IPS-NIHi7 (cell line): ENCODE results near the gene TM2D3.
A peak's percentile ranks its signal among the peaks of the same experiment; 100 is the strongest.
"Not testable (repeated sequence)": the region's sequence is repeated elsewhere in the genome, so short reads cannot be mapped to it uniquely, and the experiment has no call there.

Experiments used
- DNase-seq: peaks from one replicate; pipeline ENCODE4 v3.0.0; 2012; ENCODE audit warnings: mixed read lengths; ENCODE audit errors: extremely low spot score

TM2D3 gene

GRCh38 chr15:101657171-101657570 lies 5.0 kb upstream of the TM2D3 start:
- DNase-seq: no peak

GRCh38 chr15:101654624-101655337 lies 2.6 kb upstream of the TM2D3 start:
- not testable (repeated sequence) for DNase-seq

DNA sequence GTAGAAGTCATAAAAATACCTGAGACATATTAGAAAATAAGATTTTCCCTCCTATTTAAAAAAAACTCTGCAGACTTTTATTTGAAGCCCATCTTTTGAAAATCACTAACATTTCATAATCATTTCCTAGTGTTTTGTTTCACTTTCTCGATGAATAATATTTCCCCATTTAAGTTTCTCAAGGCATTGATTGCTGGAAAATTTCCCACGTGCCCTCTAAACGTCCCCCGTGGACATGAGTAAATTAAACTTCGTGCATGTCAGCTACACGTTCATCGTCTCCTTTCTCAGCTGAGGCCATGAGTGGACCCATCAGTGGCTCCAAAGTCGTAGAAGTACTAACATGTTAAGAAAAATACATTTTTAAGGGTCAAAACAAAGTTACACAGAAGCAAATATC lies 2.0 kb upstream of the TM2D3 start:
- no peak for DNase-seq

- peak; percentile 38 for DNase-seq
Observed at GRCh38 chr15:101652786-101653430, 727 bp upstream of the TM2D3 start.

DNA sequence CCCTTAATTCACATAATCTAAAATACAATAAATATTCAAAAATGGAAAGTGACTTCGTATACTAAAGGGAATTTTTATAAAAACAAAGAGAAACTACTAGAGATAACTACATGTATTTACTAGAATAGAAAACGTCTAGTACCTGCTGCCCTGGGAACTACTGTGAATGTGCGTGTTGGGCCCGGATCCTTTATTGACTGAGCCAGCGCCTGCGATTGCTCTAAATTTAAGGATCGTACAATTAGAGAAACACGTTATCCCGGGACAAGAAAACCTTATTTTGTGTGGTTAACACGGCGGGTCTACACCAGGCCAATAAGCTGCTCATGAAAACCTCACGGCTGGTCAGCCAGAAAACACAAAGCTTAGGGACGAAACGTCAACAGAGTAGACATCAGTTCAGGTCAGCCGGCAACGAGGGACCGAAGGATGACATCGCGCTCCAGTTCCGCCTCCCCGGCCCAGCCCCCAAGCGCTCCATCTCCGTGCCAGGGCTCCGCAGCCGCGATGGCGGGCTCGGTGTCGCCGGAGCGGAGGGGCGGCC lies 555 bp downstream of the TM2D3 start:
- DNase-seq: peak; percentile 56

GRCh38 chr15:101650145-101650544 lies 2.0 kb downstream of the TM2D3 start:
- DNase-seq: no peak

DNA sequence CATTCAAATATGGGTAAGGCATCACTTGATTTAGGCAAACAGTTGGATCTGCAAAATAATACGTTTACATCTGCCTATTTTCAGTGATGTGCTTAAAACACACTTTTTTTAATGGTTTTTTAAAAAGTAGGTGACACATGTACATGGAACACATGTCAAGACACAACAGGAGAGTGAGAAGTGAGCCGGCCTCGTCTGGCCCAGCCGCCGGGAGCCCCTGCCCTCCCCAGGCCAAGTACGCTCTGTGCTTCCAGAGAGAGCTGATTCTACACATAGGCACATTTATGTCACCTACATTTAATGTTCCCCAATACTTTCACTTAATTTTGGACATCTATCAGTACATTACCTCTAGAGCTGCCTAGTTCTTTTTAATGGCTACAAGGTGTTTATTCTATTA lies 3.8 kb downstream of the TM2D3 start:
- no peak for DNase-seq

- DNase-seq: no peak
Observed at GRCh38 chr15:101647251-101647650, 4.9 kb downstream of the TM2D3 start.

DNA sequence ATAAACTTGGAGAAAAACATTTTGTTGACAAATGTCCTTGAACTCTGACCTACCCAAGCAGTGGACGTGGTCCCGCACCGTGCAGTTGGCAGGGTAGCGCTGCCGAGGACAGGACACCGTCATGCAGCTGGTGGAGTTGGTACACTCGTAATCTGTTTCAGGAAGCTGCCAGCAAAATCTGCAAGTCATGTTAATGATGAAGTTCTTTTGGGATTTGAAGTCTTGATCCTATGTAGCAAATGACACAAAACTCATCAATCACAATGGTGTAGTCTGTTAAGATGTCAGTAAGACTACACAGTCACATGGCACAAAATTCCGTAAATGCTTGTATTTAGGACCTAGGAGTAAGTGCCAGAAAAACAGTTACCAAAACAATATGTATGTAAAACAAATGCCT lies 5.5 kb downstream of the TM2D3 start:
- DNase-seq: no peak

DNA sequence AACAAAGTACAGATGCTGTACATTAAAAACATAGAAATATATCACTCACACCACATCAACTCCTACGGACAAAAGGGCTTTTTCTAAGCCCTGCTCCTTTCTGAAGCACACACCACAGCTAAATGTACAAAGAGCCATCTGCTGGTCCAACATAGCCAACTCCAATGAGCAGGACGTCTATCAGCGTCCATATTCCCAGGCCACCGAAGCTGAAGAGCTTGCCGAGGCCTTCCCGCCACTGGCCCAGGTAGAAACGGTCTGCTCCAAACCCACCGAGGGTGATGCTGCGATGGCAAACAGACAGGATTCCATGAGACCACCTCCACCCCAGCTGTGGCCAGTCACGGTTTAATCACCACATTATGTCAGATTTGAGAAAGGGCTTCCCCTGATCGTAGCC lies 9.8 kb downstream of the TM2D3 start:
- no peak for DNase-seq

DNA sequence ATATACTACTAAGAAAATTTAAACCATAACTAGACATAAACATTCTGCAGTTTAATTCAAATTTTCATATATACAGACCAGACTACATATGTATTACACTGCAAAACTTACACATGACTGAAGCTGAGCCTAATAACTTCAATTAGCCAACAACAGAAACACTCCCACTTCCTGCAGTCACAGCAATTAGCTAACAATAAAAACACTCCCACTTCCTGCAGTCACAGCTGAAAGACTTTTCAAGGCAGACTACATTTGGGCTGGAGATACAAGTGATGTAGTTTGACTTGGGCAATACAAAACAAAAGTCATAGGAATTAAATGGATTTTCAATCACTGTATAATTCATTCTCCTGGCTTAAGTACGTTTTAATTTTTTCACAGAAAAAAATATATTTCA lies 10.3 kb downstream of the TM2D3 start:
- no peak for DNase-seq

- peak; percentile 48 for DNase-seq
Observed at GRCh38 chr15:101641129-101641764, 10.9 kb downstream of the TM2D3 start.

- DNase-seq: no peak
Observed at GRCh38 chr15:101639667-101640066, 12.5 kb downstream of the TM2D3 start.

DNA sequence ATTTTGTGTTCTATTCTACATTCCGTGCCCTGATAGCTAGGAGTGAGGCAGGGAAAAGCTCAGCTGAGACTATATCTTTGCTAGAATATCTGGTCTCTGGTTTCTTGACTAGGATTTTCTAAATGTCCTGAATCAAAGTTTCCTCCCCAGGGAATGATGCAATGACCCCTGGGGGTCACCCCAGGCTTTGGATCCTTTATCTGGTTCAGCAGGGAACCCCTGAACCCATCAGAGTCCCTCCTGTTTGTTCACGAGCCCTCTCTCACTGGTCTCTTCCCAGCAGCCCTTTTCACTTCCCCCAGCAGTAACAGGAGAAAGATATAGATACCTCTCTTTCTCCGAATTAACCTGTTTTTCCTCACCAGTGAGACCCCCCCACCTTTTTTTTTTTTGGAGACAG lies 14.3 kb downstream of the TM2D3 start:
- no peak for DNase-seq

- no peak for DNase-seq
Observed at GRCh38 chr15:101637516-101637915, 14.7 kb downstream of the TM2D3 start.

DNA sequence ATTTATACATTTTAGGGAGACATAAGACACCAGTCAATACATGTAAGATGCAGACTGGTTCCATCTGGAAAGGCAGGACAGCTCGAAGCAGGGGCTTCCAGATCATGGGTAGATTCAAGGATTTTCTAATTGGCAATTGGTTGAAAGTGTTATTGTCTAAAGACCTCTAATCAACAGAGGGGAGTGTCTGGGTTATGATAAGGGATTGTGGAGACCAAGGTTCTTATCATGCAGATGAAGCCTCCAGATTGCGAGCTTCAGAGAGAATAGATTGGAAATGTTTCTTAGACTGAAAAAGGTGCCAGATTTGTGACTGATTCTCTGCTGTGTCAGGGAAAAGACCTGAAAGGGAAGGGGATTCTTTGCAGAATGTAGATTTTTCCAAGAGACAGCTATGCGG lies 15.1 kb downstream of the TM2D3 start:
- no peak for DNase-seq

- DNase-seq: no peak
Observed at GRCh38 chr15:101635944-101636727, 16.0 kb downstream of the TM2D3 start.

DNA sequence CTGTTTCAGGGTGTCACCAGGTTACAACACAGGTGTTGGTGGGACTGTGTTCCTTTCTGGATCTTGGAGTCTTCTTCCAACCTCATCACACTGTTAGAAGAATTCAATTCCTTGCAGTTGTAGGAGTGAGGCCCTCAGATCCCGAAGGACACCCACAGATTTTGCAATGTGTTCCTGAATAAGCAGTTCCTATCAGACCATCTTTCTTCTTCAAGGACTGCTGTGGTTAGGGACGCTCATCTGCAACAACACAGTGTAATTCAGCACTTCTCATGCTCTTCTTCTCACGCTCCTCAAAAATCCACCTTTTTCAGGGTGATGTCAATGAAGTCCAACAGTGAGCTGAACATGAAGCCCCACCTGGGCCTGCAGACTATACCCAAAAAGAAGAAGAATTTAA lies 18.8 kb downstream of the TM2D3 start:
- DNase-seq: no peak

DNA sequence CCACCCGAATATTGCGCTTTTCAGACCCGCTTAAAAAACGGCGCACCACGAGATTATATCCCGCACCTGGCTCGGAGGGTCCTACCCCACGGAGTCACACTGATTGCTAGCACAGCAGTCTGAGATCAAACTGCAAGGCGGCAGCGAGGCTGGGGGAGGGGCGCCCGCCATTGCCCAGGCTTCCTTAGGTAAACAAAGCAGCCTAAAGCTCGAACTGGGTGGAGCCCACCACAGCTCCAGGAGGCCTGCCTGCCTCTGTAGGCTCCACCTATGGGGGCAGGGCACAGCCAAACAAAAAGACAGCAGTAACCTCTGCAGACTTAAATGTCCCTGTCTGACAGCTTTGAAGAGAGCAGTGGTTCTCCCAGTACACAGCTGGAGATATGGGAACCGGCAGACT lies 25.5 kb downstream of the TM2D3 start:
- DNase-seq: not testable (repeated sequence)

DNA sequence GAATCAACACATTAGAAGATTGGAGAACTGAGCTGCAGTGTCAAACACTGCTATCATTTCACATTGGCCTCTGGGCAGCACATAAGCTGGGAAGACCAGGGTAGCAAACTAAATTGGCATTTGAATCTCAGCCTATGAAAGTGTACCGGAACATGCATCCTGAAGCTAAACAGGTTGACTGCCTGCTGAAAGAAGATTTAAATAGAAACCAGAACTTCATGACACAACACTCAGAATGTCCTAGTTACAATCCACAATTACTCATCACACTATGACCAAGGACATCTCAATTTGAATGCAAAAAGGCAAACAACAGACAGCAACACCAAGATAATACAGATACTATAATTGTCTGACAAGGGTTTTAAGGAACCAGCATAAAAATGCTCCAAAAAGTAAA lies 26.2 kb downstream of the TM2D3 start:
- no peak for DNase-seq

DNA sequence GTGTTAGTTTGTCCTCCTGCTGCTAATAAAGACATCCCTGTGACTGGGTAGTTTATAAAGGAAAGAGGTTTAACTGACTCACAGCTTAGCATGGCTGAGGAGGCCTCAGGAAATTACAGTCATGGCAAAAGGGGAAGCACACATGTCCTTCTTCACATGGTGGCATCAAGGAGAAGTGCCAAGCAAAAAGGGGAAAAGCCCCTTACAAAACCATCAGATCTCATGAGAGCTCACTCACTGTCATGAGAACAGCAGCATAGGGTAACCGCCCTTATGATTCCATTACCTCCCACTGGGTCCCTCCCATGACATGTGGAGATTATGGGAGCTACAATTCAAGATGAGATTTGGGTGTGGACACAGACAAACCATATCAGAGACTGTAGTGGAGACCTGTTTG lies 27.0 kb downstream of the TM2D3 start:
- DNase-seq: no peak
